Psoas muscle (tissue), 8 donors: ENCODE data around the gene KDM2B. TPM values are rescaled to one million over a fixed set of nuclear protein-coding genes. Genes with fewer than 3 reads are reported as not detected.

Experiments
- ATAC-seq, 4 donors: fragments of 200-7000 bp; cut with Tn5 transposase; one replicate each; pipeline ENCODE4 v1.9.1; 2020; ENCODE audit warnings: moderate library complexity in 3 of 4, mild to moderate bottlenecking in 2 of 4
- DNase-seq, 2 donors: peaks; one replicate each; pipeline ENCODE4 v3.0.0-alpha.2; 2020
- H3K27ac ChIP-seq: fragments of 200-600 bp; one replicate; pipeline ENCODE4 v1.8.0; 2022
- H3K27me3 ChIP-seq, 3 donors: fragments of 200-600 bp in 1 of 3; one replicate each; pipeline versions ENCODE4 v1.6.1 to v1.8.0; 2013 to 2022; ENCODE audit warnings: low read length in 2 of 3, mild to moderate bottlenecking in 2 of 3, moderate library complexity in 1 of 3; ENCODE audit not compliant: insufficient read depth in 3 of 3
- H3K36me3 ChIP-seq, 2 donors: fragments of 200-600 bp in 1 of 2; one replicate each; pipeline versions ENCODE4 v1.6.1 to v1.8.0; 2013 to 2022; ENCODE audit warnings: low read depth in 1 of 2, mild to moderate bottlenecking in 1 of 2, moderate library complexity in 1 of 2; ENCODE audit not compliant: insufficient read depth in 1 of 2
- H3K4me1 ChIP-seq: fragments of 200-600 bp; one replicate; pipeline ENCODE4 v1.8.0; 2022
- H3K4me3 ChIP-seq: fragments of 200-600 bp; one replicate; pipeline ENCODE4 v1.8.0; 2022; ENCODE audit warnings: mild to moderate bottlenecking
- H3K9me3 ChIP-seq: fragments of 200-600 bp; one replicate; pipeline ENCODE4 v1.8.0; 2022
- CTCF ChIP-seq: fragments of 200-600 bp; IDR thresholded peaks from one replicate; pipeline ENCODE4 v1.8.0; 2022; ENCODE audit warnings: antibody characterized with exemption
- WGBS, 3 donors: extraction: QIAGEN DNeasy Blood & Tissue Kit; methylation state at CpG; one replicate each; pipeline versions ENCODE4 v1.1.6 to v1.1.7; 2013; 5-methylcytosine and 5-hydroxymethylcytosine counted together
- intact Hi-C, 2 donors: fragments of 100-400 bp; cut with DNase I; formaldehyde crosslinking; loops; one replicate each; pipeline versions ENCODE4 v1.11.0 to v1.14.2; 2022
- polyA plus RNA-seq, 3 donors: library from polyadenylated mRNA; stranded (reverse); fragments of 200-250 nt; gene quantifications; one replicate each; pipeline ENCODE4 v1.2.3, GENCODE V29; 2013
- total RNA-seq, 4 donors: library from RNA; stranded (reverse); fragmentation: NEBNext Ultra II Directional in 2 of 4; extraction: Animal tissue kit (Norgen Biotek cat#: 25700) in 2 of 4; gene quantifications; one replicate each; pipeline versions ENCODE4 v1.2.1 to v1.2.4, GENCODE V29; 2021 to 2023
- donor health status: healthy with polysubstance abuse.
- donor health status: DM: no; HTN: no; CAD: no; lungs with moderate emphysema.
- donor health status: Bipolar disorder and iron deficiency.
- donor health status: healthy.
- donor health status: DM: yes; HTN: yes; CAD: no.
- donor health status: DM: no; HTN: no; CAD: no.
- donor health status: DM: no; HTN: no; CAD: no.
- donor health status: DM: yes; HTN: yes; CAD: no.

KDM2B gene
- total and polyA plus RNA-seq, 7 donors, result 6.3 to 11.5 (median 9.9) TPM

- Histone ChIP-seq H3K9me3 (no peaks in the 10 kb centered on the region), H3K4me3 (no peak overlapping the region), H3K4me1 (peaks cover 37% of the 10 kb centered on the region), H3K36me3 (peaks cover 23 to 97% of the 10 kb centered on the region in 2 donors), H3K27me3 (no peaks in the 10 kb centered on the region), H3K27ac (peak overlapping the region; percentile 88)
- no peak for TF ChIP-seq CTCF
- intact Hi-C loops, result no loop called here
- DNase-seq (peak; percentile 69 to 91), ATAC-seq (peak; percentile 94 to 96 (median 94))
- 44 to 64% (median 45%) methylated on average over 13 of the region's 13 CpGs for WGBS, 3 donors
Observed at GRCh38 chr12:121423682-121424623, 156.9 kb downstream of the KDM2B start.

- DNase-seq (no peak), ATAC-seq (peak; percentile 10 to 16 (median 14))
- Histone ChIP-seq H3K27me3 (no peaks in the 10 kb centered on the region), H3K4me1 (peaks cover 40% of the 10 kb centered on the region), H3K36me3 (peaks cover 20 to 96% of the 10 kb centered on the region in 2 donors), H3K27ac (peak overlapping the region; percentile 88), H3K9me3 (no peaks in the 10 kb centered on the region), H3K4me3 (no peak overlapping the region)
- intact Hi-C loops, result no loop called here
- WGBS, 3 donors, result 80 to 90% (median 82%) methylated on average over 14 of the region's 14 CpGs
- no peak for TF ChIP-seq CTCF
Observed at GRCh38 chr12:121423253-121423652, 157.6 kb downstream of the KDM2B start.

GRCh38 chr12:121420109-121420508 is 160.7 kb downstream of the KDM2B start:
- H3K4me1 ChIP-seq, result peaks cover 67% of the 10 kb centered on the region
- 88 to 92% (median 90%) methylated on average over 6 of the region's 6 CpGs for WGBS, 3 donors
- H3K27me3 ChIP-seq, result no peaks in the 10 kb centered on the region
- H3K36me3 ChIP-seq, result peaks cover 19 to 87% of the 10 kb centered on the region in 2 donors
- TF ChIP-seq CTCF, result no peak
- intact Hi-C loops, result no loop called here
- ATAC-seq (no peak), DNase-seq (no peak)
- H3K4me3 ChIP-seq, result no peak overlapping the region
- H3K9me3 ChIP-seq, result no peaks in the 10 kb centered on the region
- H3K27ac ChIP-seq, result peak overlapping the region; percentile 88

GRCh38 chr12:121417847-121418246 is 163.0 kb downstream of the KDM2B start:
- intact Hi-C loops, result no loop called here
- no peak for DNase-seq
- WGBS, 3 donors, result 63 to 86% (median 65%) methylated on average over 6 of the region's 6 CpGs

More at GRCh38 chr12:121417847-121418246, 163.0 kb downstream of the KDM2B start:
- Histone ChIP-seq H3K9me3 (no peaks in the 10 kb centered on the region), H3K27me3 (no peaks in the 10 kb centered on the region), H3K4me3 (no peak overlapping the region), H3K27ac (peak overlapping the region; percentile 40), H3K4me1 (peaks cover 62% of the 10 kb centered on the region), H3K36me3 (peaks cover 15 to 66% of the 10 kb centered on the region in 2 donors)
- no peak for TF ChIP-seq CTCF
- ATAC-seq, result peak in 1 of 4 donors; percentile 21
